ENCODE data around the gene FBXL2. TPM values are rescaled to one million over a fixed set of nuclear protein-coding genes. Genes with fewer than 3 reads are reported as not detected.

Gene FBXL2
- total RNA-seq, 3 donors from 2014 or later (not counting 1 experiment from before 2014, with no cell fraction given) = not detected

DNA sequence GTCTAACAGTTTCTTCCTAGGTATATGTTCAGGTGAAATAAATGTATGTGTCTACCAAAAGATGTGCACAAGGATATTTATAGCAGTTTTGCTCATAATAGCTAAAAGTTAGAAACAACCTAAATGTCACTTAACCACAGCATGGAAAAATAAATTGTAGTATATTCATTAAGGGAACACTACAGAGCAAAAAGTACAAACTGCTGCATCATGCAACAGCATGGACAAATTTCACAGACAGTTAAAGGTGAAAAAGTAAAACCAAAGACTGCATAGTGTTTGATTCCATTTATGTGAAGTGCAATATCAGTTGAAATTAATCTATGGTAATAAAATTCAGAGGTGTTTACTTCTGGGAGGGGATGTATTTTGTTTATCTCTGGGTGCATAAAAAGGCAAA is 62.5 kb downstream of the FBXL2 start:
- H3K4me1 Mint-ChIP-seq = no peaks in the 10 kb centered on the region
- no peak overlapping the region for H3K27ac Mint-ChIP-seq
- peaks cover 7% of the 10 kb centered on the region for H3K36me3 Mint-ChIP-seq
- intact Hi-C loops (cut with micrococcal nuclease) = no loop called here
- H3K9me3 Mint-ChIP-seq = no peaks in the 10 kb centered on the region
- H3K36me3 ChIP-seq (ENCODE audit: control insufficient read depth, insufficient read depth, low read length) = no peaks in the 10 kb centered on the region
- TF ChIP-seq, protein P1, sequence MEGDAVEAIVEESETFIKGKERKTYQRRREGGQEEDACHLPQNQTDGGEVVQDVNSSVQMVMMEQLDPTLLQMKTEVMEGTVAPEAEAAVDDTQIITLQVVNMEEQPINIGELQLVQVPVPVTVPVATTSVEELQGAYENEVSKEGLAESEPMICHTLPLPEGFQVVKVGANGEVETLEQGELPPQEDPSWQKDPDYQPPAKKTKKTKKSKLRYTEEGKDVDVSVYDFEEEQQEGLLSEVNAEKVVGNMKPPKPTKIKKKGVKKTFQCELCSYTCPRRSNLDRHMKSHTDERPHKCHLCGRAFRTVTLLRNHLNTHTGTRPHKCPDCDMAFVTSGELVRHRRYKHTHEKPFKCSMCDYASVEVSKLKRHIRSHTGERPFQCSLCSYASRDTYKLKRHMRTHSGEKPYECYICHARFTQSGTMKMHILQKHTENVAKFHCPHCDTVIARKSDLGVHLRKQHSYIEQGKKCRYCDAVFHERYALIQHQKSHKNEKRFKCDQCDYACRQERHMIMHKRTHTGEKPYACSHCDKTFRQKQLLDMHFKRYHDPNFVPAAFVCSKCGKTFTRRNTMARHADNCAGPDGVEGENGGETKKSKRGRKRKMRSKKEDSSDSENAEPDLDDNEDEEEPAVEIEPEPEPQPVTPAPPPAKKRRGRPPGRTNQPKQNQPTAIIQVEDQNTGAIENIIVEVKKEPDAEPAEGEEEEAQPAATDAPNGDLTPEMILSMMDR (IDR thresholded peaks at IDR 0.05) = no peak
- no peaks in the 10 kb centered on the region for H3K9me3 ChIP-seq (ENCODE audit: control insufficient read depth, insufficient read depth, low read length)
- no peaks in the 10 kb centered on the region for H3K4me1 ChIP-seq (ENCODE audit: control insufficient read depth, insufficient read depth, low read length)
- no peak for ATAC-seq
- H3K27ac ChIP-seq (ENCODE audit: low read length) = no peak overlapping the region
- peaks cover 0 to 13% of the 10 kb centered on the region in 2 donors for H3K27me3 Mint-ChIP-seq (ENCODE audit: low read depth in 2 of 2)
- H3K4me3 ChIP-seq (ENCODE audit: low read length) = no peak overlapping the region
- no peaks in the 10 kb centered on the region for H3K27me3 ChIP-seq (ENCODE audit: control insufficient read depth, insufficient read depth, low read length)
- no peak for DNase-seq
- H3K4me3 Mint-ChIP-seq = no peak overlapping the region

- ATAC-seq = no peak
Observed at GRCh38 chr3:33355611-33356010, 78.4 kb downstream of the FBXL2 start.

GRCh38 chr3:33358172-33358781 is 81.0 kb downstream of the FBXL2 start:
- H3K4me3 Mint-ChIP-seq = no peak overlapping the region
- intact Hi-C loops (cut with micrococcal nuclease) = no loop called here

More at GRCh38 chr3:33355611-33356010, 78.4 kb downstream of the FBXL2 start:
- DNase-seq = no peak
- no peaks in the 10 kb centered on the region for H3K9me3 ChIP-seq (ENCODE audit: control insufficient read depth, insufficient read depth, low read length)
- no peaks in the 10 kb centered on the region for H3K4me1 Mint-ChIP-seq
- peaks cover 6 to 7% of the 10 kb centered on the region in 2 donors for H3K27me3 Mint-ChIP-seq (ENCODE audit: low read depth in 2 of 2)
- peaks cover 2% of the 10 kb centered on the region for H3K27me3 ChIP-seq (ENCODE audit: control insufficient read depth, insufficient read depth, low read length)
- WGBS (ENCODE audit: insufficient coverage) = 94% methylated on average over 5 of the region's 5 CpGs
- no peak overlapping the region for H3K27ac ChIP-seq (ENCODE audit: low read length)
- H3K36me3 Mint-ChIP-seq = no peaks in the 10 kb centered on the region
- no peak overlapping the region for H3K4me3 Mint-ChIP-seq
- no peaks in the 10 kb centered on the region for H3K9me3 Mint-ChIP-seq
- no peak overlapping the region for H3K27ac Mint-ChIP-seq
- no peaks in the 10 kb centered on the region for H3K36me3 ChIP-seq (ENCODE audit: control insufficient read depth, insufficient read depth, low read length)
- no peak overlapping the region for H3K4me3 ChIP-seq (ENCODE audit: low read length)
- TF ChIP-seq, protein P1 (IDR thresholded peaks at IDR 0.05) = no peak
- intact Hi-C loops (cut with micrococcal nuclease) = no loop called here
- H3K4me1 ChIP-seq (ENCODE audit: control insufficient read depth, insufficient read depth, low read length) = no peaks in the 10 kb centered on the region

More at GRCh38 chr3:33358172-33358781, 81.0 kb downstream of the FBXL2 start:
- DNase-seq (no peak), ATAC-seq (no peak)
- Histone ChIP-seq H3K36me3 (ENCODE audit: control insufficient read depth, insufficient read depth, low read length) (no peaks in the 10 kb centered on the region), H3K27me3 (ENCODE audit: control insufficient read depth, insufficient read depth, low read length) (peaks cover 2% of the 10 kb centered on the region), H3K9me3 (ENCODE audit: control insufficient read depth, insufficient read depth, low read length) (no peaks in the 10 kb centered on the region), H3K4me3 (ENCODE audit: low read length) (no peak overlapping the region), H3K27ac (ENCODE audit: low read length) (no peak overlapping the region), H3K4me1 (ENCODE audit: control insufficient read depth, insufficient read depth, low read length) (no peaks in the 10 kb centered on the region)
- H3K4me1 Mint-ChIP-seq = no peaks in the 10 kb centered on the region
- TF ChIP-seq, protein P1 (IDR thresholded peaks at IDR 0.05) = no peak
- no peaks in the 10 kb centered on the region for H3K36me3 Mint-ChIP-seq
- H3K9me3 Mint-ChIP-seq = no peaks in the 10 kb centered on the region
- WGBS (ENCODE audit: insufficient coverage) = 87% methylated on average over 4 of the region's 4 CpGs
- H3K27ac Mint-ChIP-seq = no peak overlapping the region
- H3K27me3 Mint-ChIP-seq (ENCODE audit: low read depth in 2 of 2) = peaks cover 0 to 6% of the 10 kb centered on the region in 2 donors
